Measurements from ENCODE around the gene FARS2. TPM values are rescaled to one million over a fixed set of nuclear protein-coding genes. Genes with fewer than 3 reads are reported as not detected.

FARS2 gene
- total and polyA plus RNA-seq, 2 donors (not counting 3 experiments of a cell fraction or from before 2014, with no cell fraction given): 20.2 to 20.5 TPM

- TF ChIP-seq POLR2AphosphoS5 (IDR thresholded peaks at IDR 0.05; ENCODE audit: insufficient read depth, low read depth, low read length) (no peak), GATA2 (IDR thresholded peaks at IDR 0.05; ENCODE audit: insufficient read depth, insufficient read length, low read depth, low read length) (no peak), MYC (IDR thresholded peaks at IDR 0.05; ENCODE audit: low read depth, low read length) (no peak), MAX (IDR thresholded peaks at IDR 0.05; ENCODE audit: insufficient read depth, insufficient read length) (no peak), FOS (IDR thresholded peaks at IDR 0.05; ENCODE audit: borderline replicate concordance, insufficient read depth, low read length) (no peak), CTCF (IDR thresholded peaks at IDR 0.05; ENCODE audit: extremely low read depth in 1 of 2, insufficient read depth in 1 of 2, low read depth in 1 of 2, low read length in 2 of 2) (no peak), EZH2 (IDR thresholded peaks at IDR 0.05; ENCODE audit: borderline replicate concordance, low read depth, low read length, severe bottlenecking) (no peak), JUN (IDR thresholded peaks at IDR 0.05; ENCODE audit: borderline replicate concordance, insufficient read depth, insufficient read length, low read depth) (no peak)
- no TSS peak for BruUV-seq (replicated peaks)
- no peak for DNase-seq (ENCODE audit: low read depth, low spot score)
- no peaks in the 10 kb centered on the region for H3K4me1 ChIP-seq (ENCODE audit: control insufficient read depth, extremely low read depth, insufficient read depth, low read length)
- H3K27me3 ChIP-seq (ENCODE audit: control insufficient read depth in 2 of 2, insufficient read depth in 2 of 2, low read length in 2 of 2): no peaks in the 10 kb centered on the region
- H3K27ac ChIP-seq (ENCODE audit: insufficient read depth, low read depth, low read length): no peak overlapping the region
- dilution Hi-C loops (cut with MboI; ENCODE audit: extremely low pct_ligation_motif_present, low sequenced_read_pairs): no loop called here
- no peak overlapping the region for H3K4me3 ChIP-seq (replicated peaks in 1 of 3; ENCODE audit: insufficient read depth in 1 of 3, low read depth in 1 of 3, low read length in 3 of 3)
- H3K9me1 ChIP-seq (replicated peaks; ENCODE audit: control insufficient read depth, extremely low read depth, insufficient read depth, low read length): no peaks in the 10 kb centered on the region
- no peak overlapping the region for H2AFZ ChIP-seq (ENCODE audit: low read depth, low read length)
- H4K20me1 ChIP-seq (replicated peaks; ENCODE audit: control insufficient read depth, extremely low read depth, insufficient read depth, low read length): no peaks in the 10 kb centered on the region
- FAIRE-seq: no peak
- ChIA-PET CTCF (no interaction called here), POLR2A (no interaction called here)
- no peaks in the 10 kb centered on the region for H3K9me3 ChIP-seq (replicated peaks; ENCODE audit: control insufficient read depth, insufficient read depth, low read length)
- intact Hi-C loops (cut with micrococcal nuclease): no loop called here
- no peak overlapping the region for H3K4me2 ChIP-seq (ENCODE audit: insufficient read depth, low read length)
- no peaks in the 10 kb centered on the region for H3K79me2 ChIP-seq (ENCODE audit: control insufficient read depth, insufficient read depth, low read length)
- no peaks in the 10 kb centered on the region for H3K36me3 ChIP-seq (ENCODE audit: control insufficient read depth in 2 of 2, extremely low read depth in 1 of 2, insufficient read depth in 2 of 2, low read length in 2 of 2)
- no peak overlapping the region for H3K9ac ChIP-seq (replicated peaks; ENCODE audit: extremely low read depth, insufficient read depth, low read length)
Measured at GRCh38 chr6:5590187-5590586, 328.9 kb downstream of the FARS2 start.
